Measurements from ENCODE around the gene BCKDHB.
A peak's percentile ranks its signal among the peaks of the same experiment; 100 is the strongest.

Gene BCKDHB

DNA sequence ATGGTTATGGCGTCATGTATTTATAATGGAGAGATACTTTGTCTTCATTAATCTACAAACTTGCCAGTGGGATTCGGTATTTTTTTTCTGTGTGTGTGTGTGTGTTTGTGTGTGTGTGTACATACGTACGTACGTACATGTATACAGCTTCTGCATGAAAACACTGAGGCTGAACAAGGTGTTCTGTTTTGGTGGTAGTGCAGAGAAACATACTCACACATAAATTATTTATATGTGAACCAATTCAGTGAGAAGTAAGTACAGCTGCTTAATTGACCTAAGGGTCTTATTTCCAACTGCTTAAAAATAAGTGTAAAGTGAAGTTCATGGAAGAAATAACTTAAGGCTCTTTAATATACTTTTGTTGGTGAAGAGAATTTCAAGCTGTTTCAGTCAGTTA lies 234.2 kb downstream of the BCKDHB start:
- H4K8ac ChIP-seq (ENCODE audit: low read depth, low read length), result no peak overlapping the region
- DNase-seq, result no peak
- no peak overlapping the region for H3K4ac ChIP-seq (ENCODE audit: low read depth, low read length)
- H3K9ac ChIP-seq (ENCODE audit: low read length), result no peak overlapping the region
- H2BK5ac ChIP-seq (ENCODE audit: low read length), result no peak overlapping the region
- H4K5ac ChIP-seq (ENCODE audit: low read length), result no peak overlapping the region
- no peak overlapping the region for H3K56ac ChIP-seq (ENCODE audit: low read length)
- no peak overlapping the region for H3K4me3 ChIP-seq (ENCODE audit: low read length)
- H3K36me3 ChIP-seq (ENCODE audit: control insufficient read depth, insufficient read depth, low read length), result no peaks in the 10 kb centered on the region
- no peaks in the 10 kb centered on the region for H3K4me1 ChIP-seq (ENCODE audit: control insufficient read depth, low read depth, low read length)
- no CpG with 5 or more reads among the region's 5 CpGs for WGBS (ENCODE audit: extremely low coverage, insufficient coverage, low lambda C conversion rate)
- no peaks in the 10 kb centered on the region for H3K79me1 ChIP-seq (ENCODE audit: low read length)
- H3K23ac ChIP-seq (ENCODE audit: low read length), result no peak overlapping the region
- H3K27me3 ChIP-seq (ENCODE audit: insufficient read depth, low read length, poor library complexity), result no peaks in the 10 kb centered on the region
- H2BK15ac ChIP-seq (replicated peaks; ENCODE audit: low read depth), result no peak overlapping the region
- no peaks in the 10 kb centered on the region for H3K79me2 ChIP-seq (ENCODE audit: control insufficient read depth, insufficient read depth, low read length)
- H3K4me2 ChIP-seq (ENCODE audit: low read length), result no peak overlapping the region
- H3K27ac ChIP-seq (ENCODE audit: low read depth, low read length), result no peak overlapping the region
- H2AK5ac ChIP-seq (ENCODE audit: low read length), result no peak overlapping the region
- H2BK120ac ChIP-seq (ENCODE audit: low read depth, low read length), result no peak overlapping the region
- H3K18ac ChIP-seq (ENCODE audit: low read length), result no peak overlapping the region

DNA sequence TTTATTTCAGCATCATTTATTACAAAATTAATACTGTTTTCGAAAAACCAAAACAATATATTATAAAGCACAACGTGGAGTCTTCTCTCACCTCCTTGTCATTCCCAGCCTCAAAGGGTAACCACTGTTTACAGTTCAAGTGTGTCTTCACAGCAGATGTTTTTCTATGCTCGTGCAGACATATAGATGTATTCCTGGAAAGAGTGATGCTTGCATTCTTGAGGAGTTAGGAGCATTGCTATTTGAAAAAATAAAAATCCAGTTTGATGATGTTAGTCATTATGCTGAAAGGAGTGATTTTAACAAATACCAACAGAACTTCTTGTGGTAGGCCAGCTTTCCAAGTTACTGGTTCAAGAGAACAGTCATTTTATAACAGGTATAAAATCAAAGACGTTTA lies 234.9 kb downstream of the BCKDHB start:
- Histone ChIP-seq H2AK5ac (ENCODE audit: low read length) (no peak overlapping the region), H3K4me1 (ENCODE audit: control insufficient read depth, low read depth, low read length) (no peaks in the 10 kb centered on the region), H4K8ac (ENCODE audit: low read depth, low read length) (no peak overlapping the region), H3K4me2 (ENCODE audit: low read length) (no peak overlapping the region), H3K56ac (ENCODE audit: low read length) (no peak overlapping the region), H3K18ac (ENCODE audit: low read length) (no peak overlapping the region), H2BK120ac (ENCODE audit: low read depth, low read length) (no peak overlapping the region), H3K27ac (ENCODE audit: low read depth, low read length) (no peak overlapping the region), H2BK15ac (replicated peaks; ENCODE audit: low read depth) (no peak overlapping the region), H3K4me3 (ENCODE audit: low read length) (no peak overlapping the region), H3K79me2 (ENCODE audit: control insufficient read depth, insufficient read depth, low read length) (no peaks in the 10 kb centered on the region), H3K23ac (ENCODE audit: low read length) (no peak overlapping the region), H3K27me3 (ENCODE audit: insufficient read depth, low read length, poor library complexity) (no peaks in the 10 kb centered on the region), H2BK5ac (ENCODE audit: low read length) (no peak overlapping the region), H4K5ac (ENCODE audit: low read length) (no peak overlapping the region), H3K36me3 (ENCODE audit: control insufficient read depth, insufficient read depth, low read length) (no peaks in the 10 kb centered on the region), H3K9ac (ENCODE audit: low read length) (no peak overlapping the region), H3K79me1 (ENCODE audit: low read length) (no peaks in the 10 kb centered on the region), H3K4ac (ENCODE audit: low read depth, low read length) (no peak overlapping the region)
- DNase-seq, result no peak
- 100% methylated on average over 1 of the region's 4 CpGs for WGBS (ENCODE audit: extremely low coverage, insufficient coverage, low lambda C conversion rate)

DNA sequence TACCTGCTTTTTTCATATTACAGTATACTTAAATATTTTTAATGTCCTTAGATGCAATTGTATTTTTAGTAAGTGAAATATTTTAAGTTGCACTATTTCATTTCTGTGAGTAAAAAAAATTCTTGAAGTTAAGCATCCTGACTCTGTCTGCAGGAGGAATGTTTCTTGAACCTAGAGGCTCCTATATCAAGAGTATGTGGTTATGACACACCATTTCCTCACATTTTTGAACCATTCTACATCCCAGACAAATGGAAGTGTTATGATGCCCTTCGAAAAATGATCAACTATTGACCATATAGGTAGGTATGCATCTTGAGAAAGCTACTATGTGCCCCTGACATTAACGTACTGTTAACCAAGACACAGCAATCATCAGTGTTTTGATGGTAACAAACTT lies 237.0 kb downstream of the BCKDHB start:
- H3K27ac ChIP-seq (ENCODE audit: low read depth, low read length), result no peak overlapping the region
- no peaks in the 10 kb centered on the region for H3K27me3 ChIP-seq (ENCODE audit: insufficient read depth, low read length, poor library complexity)
- no peaks in the 10 kb centered on the region for H3K79me2 ChIP-seq (ENCODE audit: control insufficient read depth, insufficient read depth, low read length)
- H4K5ac ChIP-seq (ENCODE audit: low read length), result no peak overlapping the region
- no peaks in the 10 kb centered on the region for H3K4me1 ChIP-seq (ENCODE audit: control insufficient read depth, low read depth, low read length)
- H2BK5ac ChIP-seq (ENCODE audit: low read length), result no peak overlapping the region
- H3K56ac ChIP-seq (ENCODE audit: low read length), result no peak overlapping the region
- H2BK15ac ChIP-seq (replicated peaks; ENCODE audit: low read depth), result no peak overlapping the region
- no peak overlapping the region for H2BK120ac ChIP-seq (ENCODE audit: low read depth, low read length)
- no peak overlapping the region for H3K4me3 ChIP-seq (ENCODE audit: low read length)
- H3K18ac ChIP-seq (ENCODE audit: low read length), result no peak overlapping the region
- H3K4me2 ChIP-seq (ENCODE audit: low read length), result no peak overlapping the region
- no peaks in the 10 kb centered on the region for H3K36me3 ChIP-seq (ENCODE audit: control insufficient read depth, insufficient read depth, low read length)
- DNase-seq, result no peak
- no peak overlapping the region for H3K23ac ChIP-seq (ENCODE audit: low read length)
- H2AK5ac ChIP-seq (ENCODE audit: low read length), result no peak overlapping the region
- H3K4ac ChIP-seq (ENCODE audit: low read depth, low read length), result no peak overlapping the region
- no CpG with 5 or more reads among the region's 2 CpGs for WGBS (ENCODE audit: extremely low coverage, insufficient coverage, low lambda C conversion rate)
- no peak overlapping the region for H4K8ac ChIP-seq (ENCODE audit: low read depth, low read length)
- H3K9ac ChIP-seq (ENCODE audit: low read length), result no peak overlapping the region
- no peaks in the 10 kb centered on the region for H3K79me1 ChIP-seq (ENCODE audit: low read length)

DNA sequence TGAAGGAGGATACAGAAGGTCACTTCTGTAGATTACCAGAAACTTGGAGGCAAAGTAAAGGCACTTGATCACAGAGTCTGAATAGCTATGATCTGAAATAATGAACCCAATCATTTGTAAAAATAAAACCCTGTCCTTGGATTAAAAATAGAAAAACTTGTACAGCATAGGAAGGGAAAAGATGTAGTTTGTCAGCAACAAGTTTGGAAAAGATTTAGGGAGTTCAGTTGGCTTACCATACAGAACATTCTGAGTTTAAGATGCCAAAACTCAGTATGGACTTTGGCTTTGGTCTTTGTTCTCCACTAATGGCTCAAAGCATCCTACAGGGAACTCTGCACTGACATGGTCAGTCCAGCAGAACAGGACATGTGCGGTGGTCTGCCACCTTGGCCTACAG lies 240.6 kb downstream of the BCKDHB start:
- no peak overlapping the region for H2BK5ac ChIP-seq (ENCODE audit: low read length)
- no peaks in the 10 kb centered on the region for H3K36me3 ChIP-seq (ENCODE audit: control insufficient read depth, insufficient read depth, low read length)
- no peak overlapping the region for H3K18ac ChIP-seq (ENCODE audit: low read length)
- DNase-seq, result no peak
- H2BK120ac ChIP-seq (ENCODE audit: low read depth, low read length), result no peak overlapping the region
- H2AK5ac ChIP-seq (ENCODE audit: low read length), result no peak overlapping the region
- H2BK15ac ChIP-seq (replicated peaks; ENCODE audit: low read depth), result no peak overlapping the region
- H3K27ac ChIP-seq (ENCODE audit: low read depth, low read length), result no peak overlapping the region
- H3K4me1 ChIP-seq (ENCODE audit: control insufficient read depth, low read depth, low read length), result no peaks in the 10 kb centered on the region
- H3K23ac ChIP-seq (ENCODE audit: low read length), result no peak overlapping the region
- no peak overlapping the region for H3K4ac ChIP-seq (ENCODE audit: low read depth, low read length)
- no peak overlapping the region for H3K9ac ChIP-seq (ENCODE audit: low read length)
- no peaks in the 10 kb centered on the region for H3K79me2 ChIP-seq (ENCODE audit: control insufficient read depth, insufficient read depth, low read length)
- no peak overlapping the region for H3K56ac ChIP-seq (ENCODE audit: low read length)
- H3K27me3 ChIP-seq (ENCODE audit: insufficient read depth, low read length, poor library complexity), result no peaks in the 10 kb centered on the region
- H4K8ac ChIP-seq (ENCODE audit: low read depth, low read length), result no peak overlapping the region
- no peak overlapping the region for H4K5ac ChIP-seq (ENCODE audit: low read length)
- H3K4me3 ChIP-seq (ENCODE audit: low read length), result no peak overlapping the region
- H3K4me2 ChIP-seq (ENCODE audit: low read length), result no peak overlapping the region
- no CpG with 5 or more reads among the region's 1 CpG for WGBS (ENCODE audit: extremely low coverage, insufficient coverage, low lambda C conversion rate)
- no peaks in the 10 kb centered on the region for H3K79me1 ChIP-seq (ENCODE audit: low read length)

DNA sequence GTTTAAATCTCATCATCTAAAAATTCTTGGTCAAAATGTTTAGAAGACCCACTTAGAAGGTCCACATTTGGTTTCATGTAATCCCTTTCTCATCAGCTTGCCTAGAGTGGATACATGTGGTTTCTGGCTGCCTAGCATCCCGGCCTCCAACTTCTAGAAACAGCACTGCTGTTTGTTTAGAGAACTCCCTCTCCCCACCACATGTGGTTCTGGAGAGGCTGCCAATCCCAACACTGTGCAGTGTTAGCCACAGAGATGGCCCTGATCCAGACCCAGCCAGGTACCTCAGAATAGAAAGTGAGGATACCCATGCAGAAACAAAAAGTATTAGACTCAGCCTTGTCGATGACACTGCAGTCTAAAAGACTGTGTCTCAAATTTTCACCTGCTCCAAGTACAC lies 241.8 kb downstream of the BCKDHB start:
- H2BK120ac ChIP-seq (ENCODE audit: low read depth, low read length), result no peak overlapping the region
- H3K18ac ChIP-seq (ENCODE audit: low read length), result no peak overlapping the region
- H3K56ac ChIP-seq (ENCODE audit: low read length), result no peak overlapping the region
- no peak overlapping the region for H3K4me2 ChIP-seq (ENCODE audit: low read length)
- H2BK5ac ChIP-seq (ENCODE audit: low read length), result no peak overlapping the region
- no peak overlapping the region for H4K5ac ChIP-seq (ENCODE audit: low read length)
- no peaks in the 10 kb centered on the region for H3K27me3 ChIP-seq (ENCODE audit: insufficient read depth, low read length, poor library complexity)
- H3K4me3 ChIP-seq (ENCODE audit: low read length), result no peak overlapping the region
- no peak overlapping the region for H3K23ac ChIP-seq (ENCODE audit: low read length)
- no peak overlapping the region for H4K8ac ChIP-seq (ENCODE audit: low read depth, low read length)
- DNase-seq, result no peak
- no peaks in the 10 kb centered on the region for H3K4me1 ChIP-seq (ENCODE audit: control insufficient read depth, low read depth, low read length)
- H3K4ac ChIP-seq (ENCODE audit: low read depth, low read length), result no peak overlapping the region
- no peak overlapping the region for H3K9ac ChIP-seq (ENCODE audit: low read length)
- H3K27ac ChIP-seq (ENCODE audit: low read depth, low read length), result no peak overlapping the region
- no peak overlapping the region for H2BK15ac ChIP-seq (replicated peaks; ENCODE audit: low read depth)
- H3K36me3 ChIP-seq (ENCODE audit: control insufficient read depth, insufficient read depth, low read length), result no peaks in the 10 kb centered on the region
- H3K79me2 ChIP-seq (ENCODE audit: control insufficient read depth, insufficient read depth, low read length), result no peaks in the 10 kb centered on the region
- no peaks in the 10 kb centered on the region for H3K79me1 ChIP-seq (ENCODE audit: low read length)
- WGBS (ENCODE audit: extremely low coverage, insufficient coverage, low lambda C conversion rate), result no CpG with 5 or more reads among the region's 2 CpGs
- H2AK5ac ChIP-seq (ENCODE audit: low read length), result no peak overlapping the region

DNA sequence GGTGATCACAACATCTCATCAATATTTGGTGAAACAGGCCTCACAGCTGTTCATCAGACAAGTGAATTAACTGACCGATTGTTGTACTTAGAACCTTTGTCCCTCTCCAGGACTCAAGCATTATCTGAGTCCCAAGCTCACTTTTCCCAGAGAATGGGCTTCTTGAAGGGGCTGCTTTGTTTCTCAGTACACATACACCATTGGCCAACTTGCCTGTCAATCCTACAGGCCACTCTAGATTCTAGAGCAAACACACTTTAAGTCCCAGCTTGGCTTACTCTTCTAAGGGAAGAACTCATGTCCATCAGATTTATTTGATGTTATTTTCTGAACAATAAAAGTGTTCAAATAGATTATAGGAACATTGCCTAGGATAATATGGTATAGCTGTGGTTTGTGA lies 249.5 kb downstream of the BCKDHB start:
- Histone ChIP-seq H2BK5ac (ENCODE audit: low read length) (no peak overlapping the region), H2BK120ac (ENCODE audit: low read depth, low read length) (no peak overlapping the region), H3K79me2 (ENCODE audit: control insufficient read depth, insufficient read depth, low read length) (no peaks in the 10 kb centered on the region), H3K36me3 (ENCODE audit: control insufficient read depth, insufficient read depth, low read length) (no peaks in the 10 kb centered on the region), H3K56ac (ENCODE audit: low read length) (no peak overlapping the region), H3K9ac (ENCODE audit: low read length) (no peak overlapping the region), H3K27ac (ENCODE audit: low read depth, low read length) (no peak overlapping the region), H3K23ac (ENCODE audit: low read length) (no peak overlapping the region), H4K5ac (ENCODE audit: low read length) (no peak overlapping the region), H3K79me1 (ENCODE audit: low read length) (no peaks in the 10 kb centered on the region), H3K18ac (ENCODE audit: low read length) (no peak overlapping the region), H3K4me3 (ENCODE audit: low read length) (no peak overlapping the region), H3K4ac (ENCODE audit: low read depth, low read length) (no peak overlapping the region), H3K27me3 (ENCODE audit: insufficient read depth, low read length, poor library complexity) (no peaks in the 10 kb centered on the region), H2AK5ac (ENCODE audit: low read length) (no peak overlapping the region), H4K8ac (ENCODE audit: low read depth, low read length) (no peak overlapping the region), H3K4me2 (ENCODE audit: low read length) (no peak overlapping the region), H3K4me1 (ENCODE audit: control insufficient read depth, low read depth, low read length) (no peaks in the 10 kb centered on the region), H2BK15ac (replicated peaks; ENCODE audit: low read depth) (no peak overlapping the region)
- DNase-seq, result peak; percentile 49
- no CpG with 5 or more reads among the region's 1 CpG for WGBS (ENCODE audit: extremely low coverage, insufficient coverage, low lambda C conversion rate)

All from mesendoderm (in vitro differentiated cells).